HG03060 (cell line): ENCODE measurements around the gene HPX.

Experiments
- ATAC-seq: cut with Tn5 transposase; IDR thresholded peaks from one replicate; pipeline ENCODE4 v1.9.1; 2021; ENCODE audit warnings: low read depth, moderate number of reproducible peaks; ENCODE audit not compliant: unreplicated experiment

HPX gene

DNA sequence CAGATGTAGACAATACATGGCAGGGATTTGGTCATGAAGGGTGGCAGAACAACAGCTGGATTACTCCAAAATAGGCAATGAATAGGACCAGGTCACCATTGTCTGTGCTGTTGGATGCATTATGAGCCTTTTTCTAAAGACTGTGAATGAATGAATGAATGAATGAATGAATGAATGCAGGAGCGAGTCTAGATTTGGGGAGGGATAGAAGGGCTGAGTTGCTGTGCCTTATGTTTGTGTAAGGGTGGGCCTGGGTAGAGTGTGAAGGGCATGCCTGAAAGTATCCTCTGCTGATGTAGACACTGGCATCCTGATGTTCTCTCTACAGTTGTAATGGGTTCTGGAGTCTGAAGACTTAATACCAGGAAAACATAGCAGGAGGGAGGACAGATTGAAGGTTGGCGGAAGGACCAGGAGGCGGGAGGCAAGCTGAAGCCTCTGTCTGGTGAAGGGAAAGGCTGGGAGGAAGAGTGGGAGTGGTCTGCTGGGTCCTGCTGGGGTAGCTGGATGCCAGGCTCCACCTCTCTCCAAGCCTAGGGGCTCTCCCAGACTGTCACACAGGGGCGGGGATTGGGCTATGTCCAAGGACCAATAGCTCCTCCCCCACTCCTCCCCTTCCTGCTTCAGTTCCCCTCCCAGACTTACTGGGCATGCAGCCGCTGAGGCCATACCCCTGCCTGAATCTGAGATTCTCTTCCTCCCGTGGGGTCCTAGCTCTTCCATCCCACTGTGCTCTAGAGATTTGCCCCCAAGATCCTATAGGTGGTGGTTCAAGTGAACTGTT is 28.1 kb upstream of the HPX start:
- ATAC-seq, result peak; percentile 68

GRCh38 chr11:6459099-6459450 is 18.3 kb upstream of the HPX start:
- ATAC-seq, result no peak

DNA sequence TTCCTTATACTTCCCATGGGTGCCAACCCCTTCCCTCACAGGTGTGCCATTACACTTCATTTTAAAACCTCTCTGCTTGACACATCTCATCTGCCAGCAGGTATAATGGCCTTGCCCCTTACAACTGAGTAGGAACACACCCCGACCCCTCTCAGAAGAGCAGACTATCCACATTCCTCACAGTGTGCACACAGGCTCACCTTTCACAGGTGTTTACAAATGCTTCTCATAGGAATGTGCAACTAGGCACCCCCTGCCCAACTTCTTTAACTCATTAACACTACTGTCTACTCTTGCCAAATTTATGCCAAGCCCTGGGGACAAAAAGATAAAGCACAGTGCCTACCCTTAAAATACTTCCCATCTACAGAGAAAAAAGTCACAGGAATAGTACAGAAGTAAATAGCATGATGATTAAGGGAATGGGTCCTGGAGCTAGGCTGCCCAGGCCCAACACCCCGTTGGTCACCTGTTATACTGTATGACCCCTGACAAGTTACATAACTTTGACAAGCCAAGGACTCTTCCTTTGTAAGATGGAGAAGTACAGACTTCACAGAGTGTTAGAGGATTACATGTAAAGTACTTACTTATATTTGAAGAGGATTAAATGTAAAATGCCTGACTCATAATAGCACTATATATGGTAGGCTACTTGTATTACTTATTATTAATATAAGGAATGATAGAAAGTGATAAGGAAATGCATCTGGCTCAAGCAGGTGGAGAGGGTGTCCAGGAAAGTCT is 17.7 kb upstream of the HPX start:
- no peak for ATAC-seq

- ATAC-seq, result no peak
Observed at GRCh38 chr11:6457581-6458320, 17.0 kb upstream of the HPX start.

GRCh38 chr11:6456361-6457073 is 15.7 kb upstream of the HPX start:
- ATAC-seq, result no peak

DNA sequence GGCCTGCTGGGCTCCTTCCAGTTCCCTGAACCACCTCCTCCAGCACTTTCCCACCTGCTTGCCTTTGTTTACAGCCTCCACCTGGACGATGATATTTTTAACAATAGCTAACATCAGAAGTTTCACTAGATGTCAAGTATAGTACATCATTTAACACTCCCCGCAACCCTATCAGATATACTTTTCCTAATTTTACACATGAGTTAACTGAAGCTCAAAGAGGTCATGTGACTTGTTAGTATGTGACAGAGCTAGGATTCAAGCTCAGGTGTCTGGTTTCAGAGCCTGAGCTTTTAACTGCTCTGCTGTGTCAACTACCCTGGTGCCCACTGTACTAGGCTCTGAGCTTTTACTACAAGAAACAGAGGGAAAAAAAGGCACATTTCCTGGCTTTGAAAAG is 14.3 kb upstream of the HPX start:
- ATAC-seq, result no peak

DNA sequence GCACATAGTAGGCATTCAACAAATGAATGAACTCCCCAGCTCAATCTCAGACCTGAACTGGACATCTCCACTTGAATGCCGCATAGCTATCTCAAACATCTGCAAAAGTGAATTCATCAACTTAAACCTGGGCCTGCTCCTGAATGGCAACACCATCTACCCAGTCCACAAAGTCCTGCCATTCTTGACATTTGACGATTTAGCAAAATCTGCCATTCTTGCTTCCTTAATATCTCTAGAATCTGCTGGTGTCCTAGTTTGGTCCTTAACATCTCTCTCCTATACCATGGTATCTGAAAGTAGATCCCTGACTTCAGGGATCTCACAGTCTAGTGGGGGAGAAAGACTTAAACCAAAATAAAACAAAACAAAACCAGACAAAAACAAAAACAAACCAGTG is 12.4 kb upstream of the HPX start:
- no peak for ATAC-seq

DNA sequence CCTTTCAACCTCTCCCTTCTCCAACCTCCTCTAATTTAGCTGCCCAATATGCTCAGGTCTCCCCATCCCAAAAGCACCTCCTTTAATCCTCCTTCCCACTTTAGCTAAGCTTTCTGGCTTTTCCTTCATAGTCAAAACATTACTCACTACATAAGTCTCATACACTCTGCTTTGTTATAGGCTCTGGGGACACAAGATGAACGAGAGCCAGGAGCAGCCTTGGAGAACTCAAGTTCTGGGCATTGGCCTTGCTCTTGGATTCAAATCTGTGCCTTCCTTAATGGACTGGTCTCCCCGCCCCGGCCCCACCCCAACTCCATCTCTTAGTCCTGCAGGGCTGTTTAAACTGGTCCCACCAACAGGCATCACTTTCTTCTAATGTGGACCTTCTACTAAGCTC is 11.4 kb upstream of the HPX start:
- no peak for ATAC-seq

- ATAC-seq, result no peak
Observed at GRCh38 chr11:6448574-6448973, 7.8 kb upstream of the HPX start.

GRCh38 chr11:6443269-6444003 is 2.6 kb upstream of the HPX start:
- ATAC-seq, result no peak

GRCh38 chr11:6442441-6442840 is 1.7 kb upstream of the HPX start:
- no peak for ATAC-seq

DNA sequence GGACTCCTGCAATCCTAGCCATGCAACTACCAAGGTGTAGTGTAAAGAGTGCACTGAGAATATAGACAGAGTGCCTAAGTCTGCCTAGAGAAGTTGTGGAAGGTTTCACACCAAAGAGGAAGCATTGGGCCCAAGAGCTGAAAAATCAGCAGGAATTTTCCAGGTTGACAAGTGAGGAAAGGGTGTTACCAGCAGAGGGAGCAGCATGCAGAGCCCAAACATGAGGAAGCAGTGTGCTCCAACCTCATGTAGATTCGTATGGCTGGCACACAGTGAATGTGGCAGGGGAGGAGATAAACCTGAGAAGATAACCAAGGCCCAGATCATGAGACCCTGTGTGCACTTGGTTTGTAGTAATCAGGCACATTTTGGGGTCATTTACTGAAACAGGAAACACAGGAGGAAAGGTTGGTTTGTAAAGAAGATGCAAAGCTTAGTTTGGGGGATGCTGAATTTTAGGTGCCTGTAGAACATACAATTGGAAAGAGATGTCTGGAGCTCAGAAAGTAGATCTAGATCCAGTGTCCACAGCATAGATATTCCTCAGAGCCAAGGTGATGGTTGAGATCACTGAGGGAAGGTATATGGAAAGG is 1.7 kb downstream of the HPX start:
- no peak for ATAC-seq

- no peak for ATAC-seq
Observed at GRCh38 chr11:6437993-6438392, 2.8 kb downstream of the HPX start.

DNA sequence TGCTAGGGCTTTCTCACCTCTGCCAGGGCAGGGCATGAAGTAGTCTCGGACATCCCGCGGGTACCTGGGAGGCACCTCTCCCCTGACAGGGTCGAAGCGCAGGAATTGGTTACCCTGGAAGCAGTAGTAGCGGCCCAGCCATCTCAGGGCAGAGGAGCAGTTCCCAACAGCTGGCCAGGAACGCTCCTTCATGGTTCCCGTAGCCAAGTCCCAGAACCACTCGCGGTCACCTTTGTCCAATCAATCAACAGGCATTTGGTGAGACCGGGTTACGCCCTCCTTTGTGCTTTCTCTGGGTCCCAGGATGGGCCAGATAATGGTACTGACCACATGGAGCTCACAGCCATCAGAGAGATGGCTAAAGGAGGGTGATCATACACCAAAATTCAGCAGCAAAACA is 3.4 kb downstream of the HPX start:
- no peak for ATAC-seq

GRCh38 chr11:6433998-6434660 is 6.7 kb downstream of the HPX start:
- peak; percentile 38 for ATAC-seq

DNA sequence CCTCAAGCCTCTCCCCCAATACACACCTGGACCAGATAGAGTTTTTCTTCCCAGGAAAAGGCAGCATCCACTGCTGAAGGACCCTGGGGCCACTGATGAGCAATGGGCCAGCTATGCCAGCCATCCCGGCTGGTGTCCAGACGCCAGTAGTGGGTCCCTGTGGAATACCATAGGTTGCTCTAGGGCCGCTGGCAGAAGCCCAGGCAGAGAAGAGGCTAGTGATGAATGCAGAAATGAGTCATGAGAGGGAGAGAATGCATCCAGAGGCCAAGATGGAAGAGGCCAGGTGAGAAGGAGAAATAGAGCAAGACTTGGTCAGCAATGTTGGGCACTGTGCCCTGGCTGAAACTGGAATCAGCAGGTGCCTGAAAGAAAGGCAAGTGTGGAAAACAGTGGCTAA is 8.9 kb downstream of the HPX start:
- ATAC-seq, result no peak

DNA sequence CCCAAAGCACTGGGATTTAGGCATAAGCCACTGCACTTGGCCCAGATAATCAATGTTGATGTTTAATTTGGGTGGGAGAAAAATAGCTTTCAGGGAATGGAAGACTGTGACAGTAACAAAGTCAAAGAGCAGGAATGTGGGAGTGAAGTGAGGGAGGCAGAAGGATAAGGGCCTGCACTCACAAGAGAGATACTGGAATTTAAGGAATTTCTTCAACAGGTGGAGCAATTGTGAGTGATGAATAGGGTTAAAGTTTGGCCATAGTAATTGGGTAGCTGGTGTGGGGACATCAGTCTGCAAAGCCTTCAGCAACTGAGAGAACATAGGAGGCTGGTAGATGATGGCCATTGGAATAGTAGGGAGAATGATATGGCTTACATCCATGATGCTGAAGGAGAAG is 13.3 kb downstream of the HPX start:
- ATAC-seq, result no peak

DNA sequence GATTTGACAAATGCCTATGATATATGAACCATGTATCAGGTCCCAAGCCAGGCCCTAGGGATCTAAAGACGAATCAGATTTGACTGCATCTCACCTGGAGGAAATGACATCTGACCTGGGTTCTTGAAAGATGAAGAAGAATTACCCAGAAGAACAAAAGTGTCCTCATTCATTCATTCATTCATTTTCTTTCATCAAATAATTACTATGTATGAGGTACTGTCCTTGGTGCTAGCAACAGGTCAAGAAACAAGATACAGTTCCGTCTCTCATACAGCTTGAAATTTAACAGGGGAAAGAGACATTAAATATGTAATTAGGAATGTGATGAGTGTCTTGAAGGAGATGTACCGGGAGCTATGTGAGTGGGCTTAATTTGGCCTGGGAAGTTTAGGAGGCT is 20.1 kb downstream of the HPX start:
- no peak for ATAC-seq

- no peak for ATAC-seq
Observed at GRCh38 chr11:6419009-6419631, 21.7 kb downstream of the HPX start, which contains the start of gene APBB1. Gene APBB1, minus strand, starts transcription at chr11:6419094. Its CDS starts 7,747 bp downstream, at chr11:6411347.
